Right cardiac atrium (tissue), 5 donors: Measurements from ENCODE around the gene ARMC10. TPM values are rescaled to one million over a fixed set of nuclear protein-coding genes. Genes with fewer than 3 reads are reported as not detected.

ENCODE experiments used
- ATAC-seq, 2 donors: fragments of 200-7000 bp; cut with Tn5 transposase; one replicate each; pipeline versions ENCODE4 v1.8.0 to v1.9.1; 2020; ENCODE audit warnings: moderate library complexity in 2 of 2, mild to moderate bottlenecking in 1 of 2
- DNase-seq, 3 donors: peaks; one replicate each; pipeline ENCODE4 v3.0.0-alpha.2; 2020
- H3K27ac ChIP-seq: one replicate; pipeline ENCODE4 v1.5.1; 2013; ENCODE audit warnings: mild to moderate bottlenecking, low read length, control low read depth, moderate library complexity
- H3K27me3 ChIP-seq: one replicate; pipeline ENCODE4 v1.6.1; 2013; ENCODE audit not compliant: control insufficient read depth, insufficient read depth
- H3K4me1 ChIP-seq: one replicate; pipeline ENCODE4 v1.6.1; 2013; ENCODE audit warnings: low read length; ENCODE audit not compliant: control insufficient read depth, insufficient read depth
- H3K4me3 ChIP-seq: one replicate; pipeline ENCODE4 v1.5.1; 2013; ENCODE audit warnings: low read length, control low read depth
- H3K9me3 ChIP-seq: one replicate; pipeline ENCODE4 v1.6.1; 2013; ENCODE audit warnings: low read length; ENCODE audit not compliant: control insufficient read depth
- WGBS: extraction: QIAGEN DNeasy Blood & Tissue Kit; methylation state at CpG from one replicate; pipeline ENCODE4 v1.1.7; 2013; 5-methylcytosine and 5-hydroxymethylcytosine counted together
- intact Hi-C, 4 donors: fragments of 100-400 bp; cut with DNase I; formaldehyde crosslinking; loops; one replicate each; pipeline versions ENCODE4 v1.11.0 to v1.14.0; 2022 to 2023
- polyA plus RNA-seq: library from polyadenylated mRNA; stranded (reverse); fragments of 200-250 nt; gene quantifications from one replicate; pipeline ENCODE4 v1.2.3, GENCODE V29; 2013
- total RNA-seq, 4 donors: library from RNA; stranded (reverse); fragmentation: NEBNext Ultra II Directional; extraction: Animal tissue kit (Norgen Biotek cat#: 25700); gene quantifications; one replicate each; pipeline ENCODE4 v1.2.1, GENCODE V29; 2021
- donor health status: healthy with polysubstance abuse.
- donor health status: DM: no; HTN: yes; CAD: no.
- donor health status: DM: no; HTN: no; CAD: no.
- donor health status: DM: no; HTN: yes; CAD: no; lungs with severe emphysema.
- donor health status: DM: yes; HTN: yes; CAD: no.

The ARMC10 gene
- total and polyA plus RNA-seq, 5 donors, result 14.7 to 23.8 (median 21.0) TPM

DNA sequence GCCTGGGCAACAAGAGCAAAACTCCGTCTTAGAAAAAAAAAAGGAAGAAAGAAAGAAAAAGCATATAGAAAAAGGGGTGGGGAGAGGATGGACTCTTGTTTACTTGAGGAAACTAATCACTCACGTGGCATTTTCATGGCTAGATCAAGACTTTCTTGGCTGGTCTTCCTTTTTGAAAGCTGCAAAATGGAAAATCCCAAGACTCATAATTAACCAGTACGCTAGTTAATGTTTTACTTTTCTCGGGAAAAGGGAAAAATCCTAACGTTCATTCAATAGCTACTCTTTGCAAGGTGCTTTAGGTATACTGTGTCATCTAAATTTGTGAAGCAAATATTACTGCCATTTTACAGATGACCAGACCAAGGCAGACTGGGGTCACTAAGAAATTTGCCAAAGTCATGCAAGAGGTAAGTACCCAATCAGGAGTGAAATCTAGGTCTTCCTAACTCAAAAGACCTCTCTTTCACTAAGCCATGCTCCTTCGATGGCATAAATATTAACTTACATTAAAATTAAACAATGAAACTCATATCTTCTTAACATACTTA, 49.6 kb downstream of the ARMC10 start:
- ATAC-seq (no peak), DNase-seq (no peak)
- Histone ChIP-seq H3K9me3 (no peaks in the 10 kb centered on the region), H3K4me1 (no peaks in the 10 kb centered on the region), H3K4me3 (no peak overlapping the region), H3K27ac (no peak overlapping the region), H3K27me3 (no peaks in the 10 kb centered on the region)
- WGBS, result 79% methylated on average over 6 of the region's 6 CpGs
- intact Hi-C loops, result no loop called here

DNA sequence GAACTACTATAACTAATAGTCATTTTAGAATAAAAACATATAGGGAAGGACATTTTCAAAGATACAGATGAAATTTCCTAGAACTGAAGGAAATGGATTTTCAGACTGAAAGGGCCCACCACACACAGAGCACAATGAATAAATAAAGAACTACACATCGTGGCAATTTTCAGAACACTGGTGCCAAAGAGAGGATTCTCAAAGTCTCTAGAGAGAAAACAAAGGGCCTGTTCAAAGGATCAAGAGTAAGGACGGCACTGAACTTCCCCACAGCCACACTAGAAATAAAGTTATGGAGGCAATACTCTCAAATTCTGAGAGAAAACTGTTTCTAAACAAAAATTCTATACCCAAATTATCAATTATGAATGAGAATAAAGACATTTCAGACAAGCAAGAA, 52.1 kb downstream of the ARMC10 start:
- Histone ChIP-seq H3K27me3 (no peaks in the 10 kb centered on the region), H3K4me1 (no peaks in the 10 kb centered on the region), H3K27ac (no peak overlapping the region), H3K4me3 (no peak overlapping the region), H3K9me3 (no peaks in the 10 kb centered on the region)
- ATAC-seq (no peak), DNase-seq (no peak)
- intact Hi-C loops, result no loop called here
- WGBS, result 85% methylated on average over 2 of the region's 2 CpGs

DNA sequence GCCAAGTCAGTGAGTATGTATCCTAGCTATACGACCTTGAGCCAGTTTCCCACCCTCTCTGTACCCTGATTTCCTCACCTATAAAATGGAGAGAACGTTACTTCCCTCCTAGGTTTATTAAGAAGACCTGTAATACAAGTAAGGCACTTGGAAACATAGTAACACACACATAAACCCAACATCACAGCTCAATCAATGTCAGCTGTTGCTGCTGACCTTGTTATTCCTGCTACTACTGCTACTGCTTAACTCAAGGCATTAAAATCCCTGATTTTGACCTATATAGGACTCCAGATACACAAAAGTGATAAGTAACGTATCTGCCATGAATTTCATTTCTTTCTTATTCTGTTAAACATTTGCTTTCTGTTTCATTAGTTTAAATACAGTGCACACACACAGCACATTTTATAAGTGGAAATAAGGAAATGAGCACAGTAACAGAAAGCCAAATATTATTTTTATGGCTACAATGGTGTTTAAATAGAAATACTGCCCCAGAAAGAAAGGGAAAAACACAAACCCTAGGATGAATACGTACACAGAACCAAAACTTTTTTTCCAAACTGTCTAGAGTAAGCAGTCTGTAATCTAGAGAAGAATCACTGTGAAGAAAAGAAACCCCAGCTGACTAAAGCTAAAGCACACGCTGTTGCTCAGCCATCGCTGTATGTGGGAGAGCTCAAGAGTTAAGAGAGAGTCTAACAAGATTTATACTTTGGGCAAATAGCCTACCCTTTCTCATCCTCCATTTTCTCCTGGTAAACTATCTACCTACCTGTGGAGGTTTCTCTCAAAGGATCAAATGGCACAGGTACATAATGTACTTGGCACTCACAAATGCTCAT, 55.0 kb downstream of the ARMC10 start:
- no peak for ATAC-seq
- intact Hi-C loops, result no loop called here
- no peak overlapping the region for H3K4me3 ChIP-seq
- no peak overlapping the region for H3K27ac ChIP-seq
- no peaks in the 10 kb centered on the region for H3K9me3 ChIP-seq
- DNase-seq, result no peak
- H3K4me1 ChIP-seq, result peaks cover 3% of the 10 kb centered on the region
- no peaks in the 10 kb centered on the region for H3K27me3 ChIP-seq
- 87% methylated on average over 6 of the region's 6 CpGs for WGBS

DNA sequence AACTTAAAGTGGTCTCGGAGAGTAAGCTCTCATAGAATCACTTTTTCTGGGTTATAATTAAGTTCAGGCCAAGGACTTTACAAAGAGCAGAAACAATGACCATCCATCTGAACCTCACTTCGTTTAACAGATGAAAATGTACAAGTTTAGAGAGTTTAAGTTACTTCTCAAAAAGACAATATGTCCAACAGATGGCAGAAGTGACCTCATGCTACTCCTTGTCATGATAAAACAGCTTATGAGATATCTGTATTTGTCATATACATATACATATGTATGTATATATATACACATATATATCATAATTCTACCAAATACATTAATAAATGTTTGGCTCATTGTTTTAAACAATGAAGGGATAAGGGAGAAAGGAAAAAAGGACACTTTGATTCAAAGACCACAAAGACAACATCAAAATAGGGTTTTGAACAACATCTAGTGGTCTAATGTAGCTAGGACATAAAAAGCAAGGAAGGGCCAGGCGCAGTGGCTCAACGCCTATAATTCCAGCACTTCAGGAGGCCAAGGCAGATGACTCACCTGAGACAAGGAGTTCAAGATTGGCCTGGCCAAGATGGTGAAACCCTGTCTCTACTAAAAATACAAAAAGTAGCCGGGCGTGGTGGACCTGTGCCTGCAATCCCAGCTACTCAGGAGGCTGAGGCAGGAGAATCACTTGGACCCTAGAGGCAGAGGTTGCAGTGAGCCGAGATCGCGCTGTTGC, 56.1 kb downstream of the ARMC10 start:
- no peaks in the 10 kb centered on the region for H3K9me3 ChIP-seq
- intact Hi-C loops, result no loop called here
- ATAC-seq (no peak), DNase-seq (no peak)
- H3K27ac ChIP-seq, result no peak overlapping the region
- no peak overlapping the region for H3K4me3 ChIP-seq
- peaks cover 3% of the 10 kb centered on the region for H3K4me1 ChIP-seq
- H3K27me3 ChIP-seq, result no peaks in the 10 kb centered on the region
- 80% methylated on average over 9 of the region's 9 CpGs for WGBS

DNA sequence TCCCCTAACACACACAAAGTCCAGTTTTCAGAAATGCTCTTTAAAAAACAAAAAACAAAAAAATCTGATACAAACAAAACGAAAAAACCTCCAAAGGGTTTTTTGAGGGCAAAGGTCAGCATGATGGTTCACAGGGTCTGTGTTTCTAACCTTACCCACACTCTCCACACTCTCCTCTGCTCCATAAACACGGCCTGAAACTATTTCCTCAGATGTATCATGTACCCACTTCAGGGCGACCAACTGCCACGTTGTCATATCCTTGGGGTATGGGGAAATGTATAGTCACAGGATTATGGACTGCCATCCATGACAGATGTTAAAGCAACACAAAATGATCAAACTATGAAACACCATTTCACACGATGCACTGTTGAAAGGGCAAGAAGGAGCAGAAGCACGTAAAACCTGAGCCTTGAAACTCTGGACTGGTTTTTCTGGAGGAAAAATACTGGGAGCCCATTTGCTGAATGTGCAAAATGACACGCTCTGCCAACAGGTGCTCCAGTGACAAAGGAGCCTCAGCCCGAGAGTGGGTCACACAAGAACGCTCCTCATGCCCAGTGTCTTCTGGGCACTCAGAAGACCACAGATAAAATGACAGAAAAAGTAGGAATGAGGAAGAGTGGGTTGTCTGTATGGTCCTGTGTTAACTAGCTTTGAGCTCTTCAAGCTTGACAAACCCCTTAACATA, 58.2 kb downstream of the ARMC10 start:
- no peak overlapping the region for H3K27ac ChIP-seq
- no peaks in the 10 kb centered on the region for H3K9me3 ChIP-seq
- no peak for ATAC-seq
- H3K4me1 ChIP-seq, result peaks cover 3% of the 10 kb centered on the region
- H3K27me3 ChIP-seq, result no peaks in the 10 kb centered on the region
- 75% methylated on average over 9 of the region's 9 CpGs for WGBS
- DNase-seq, result no peak
- H3K4me3 ChIP-seq, result no peak overlapping the region
- intact Hi-C loops, result no loop called here

DNA sequence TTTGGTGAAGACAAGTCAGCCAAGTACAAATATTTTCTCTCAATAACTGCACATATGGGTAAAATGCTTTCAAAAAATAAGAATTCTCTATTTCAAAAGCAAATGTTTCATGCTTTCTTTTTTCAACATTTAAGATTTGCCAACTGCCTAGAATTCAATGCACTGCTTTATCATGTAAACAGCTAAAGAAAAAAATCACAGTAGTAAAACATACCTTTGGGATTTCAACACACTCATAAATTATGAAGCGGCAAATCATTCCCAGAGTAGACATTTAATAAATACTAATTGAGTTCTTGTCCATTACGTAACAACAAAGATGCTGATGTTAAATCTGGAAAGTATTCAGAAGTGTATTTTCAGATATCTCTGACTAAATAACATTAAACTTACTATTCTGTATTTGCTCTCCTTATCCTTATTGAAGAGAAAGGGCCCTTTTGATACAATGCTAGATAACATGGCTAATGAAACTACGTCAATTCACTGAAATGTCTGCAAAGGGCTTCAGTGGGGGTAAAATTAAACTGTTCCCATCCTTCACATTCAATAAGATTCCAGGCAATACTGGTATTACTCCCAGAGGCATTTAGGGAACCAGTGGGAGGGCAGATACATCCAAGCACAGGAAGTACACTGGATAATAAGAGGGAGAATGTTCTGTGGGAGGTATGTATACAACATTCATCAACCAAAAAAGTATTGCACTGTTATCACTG, 60.1 kb downstream of the ARMC10 start:
- 64% methylated on average over 3 of the region's 3 CpGs for WGBS
- H3K9me3 ChIP-seq, result no peaks in the 10 kb centered on the region
- intact Hi-C loops, result no loop called here
- DNase-seq (no peak), ATAC-seq (no peak)
- H3K27me3 ChIP-seq, result no peaks in the 10 kb centered on the region
- no peak overlapping the region for H3K4me3 ChIP-seq
- peaks cover 3% of the 10 kb centered on the region for H3K4me1 ChIP-seq
- H3K27ac ChIP-seq, result no peak overlapping the region

DNA sequence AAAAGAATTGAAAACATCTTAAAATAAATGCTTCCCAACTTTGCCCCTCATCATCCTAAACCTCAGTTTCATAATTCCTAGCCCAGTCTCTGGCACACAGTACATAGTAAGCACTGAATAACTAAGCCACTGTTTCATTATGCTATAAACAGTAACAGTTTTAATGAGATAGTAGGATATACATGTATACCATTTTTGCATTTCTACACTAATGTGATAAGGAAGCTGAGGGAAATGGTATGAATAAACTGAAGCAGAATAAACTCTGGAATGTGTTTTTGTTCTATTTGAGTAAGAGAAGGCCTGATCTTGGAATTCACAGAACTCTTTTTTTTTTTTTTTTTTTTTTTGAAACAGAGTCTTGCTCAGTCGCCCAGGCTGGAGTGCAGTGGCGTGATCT, 65.1 kb downstream of the ARMC10 start:
- H3K27me3 ChIP-seq, result no peaks in the 10 kb centered on the region
- H3K9me3 ChIP-seq, result no peaks in the 10 kb centered on the region
- WGBS, result 94% methylated on average over 2 of the region's 2 CpGs
- H3K27ac ChIP-seq, result no peak overlapping the region
- DNase-seq (no peak), ATAC-seq (no peak)
- no peak overlapping the region for H3K4me3 ChIP-seq
- H3K4me1 ChIP-seq, result no peaks in the 10 kb centered on the region
- intact Hi-C loops, result no loop called here

DNA sequence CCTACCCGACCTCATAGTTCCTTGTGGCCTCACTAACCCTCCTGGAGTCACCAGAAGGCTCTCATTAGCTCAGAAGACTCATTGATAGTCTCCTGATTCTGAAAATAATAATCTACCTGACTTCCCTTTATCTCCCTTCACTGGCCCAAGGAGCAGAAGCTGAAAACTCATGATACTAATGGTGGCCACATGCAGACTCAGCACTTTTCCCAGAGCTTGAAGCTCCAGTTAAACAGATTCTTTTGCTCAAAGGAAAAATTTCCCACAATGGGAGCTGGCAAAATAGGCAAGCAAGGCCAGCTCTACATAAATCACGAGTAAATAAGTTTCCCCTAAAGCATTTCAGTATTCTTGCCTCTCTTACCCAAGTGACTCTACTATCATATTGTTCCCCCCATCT, 65.7 kb downstream of the ARMC10 start:
- H3K4me1 ChIP-seq, result no peaks in the 10 kb centered on the region
- H3K27ac ChIP-seq, result no peak overlapping the region
- H3K9me3 ChIP-seq, result no peaks in the 10 kb centered on the region
- ATAC-seq (no peak), DNase-seq (no peak)
- intact Hi-C loops, result no loop called here
- 92% methylated on average over 2 of the region's 2 CpGs for WGBS
- H3K4me3 ChIP-seq, result no peak overlapping the region
- no peaks in the 10 kb centered on the region for H3K27me3 ChIP-seq

DNA sequence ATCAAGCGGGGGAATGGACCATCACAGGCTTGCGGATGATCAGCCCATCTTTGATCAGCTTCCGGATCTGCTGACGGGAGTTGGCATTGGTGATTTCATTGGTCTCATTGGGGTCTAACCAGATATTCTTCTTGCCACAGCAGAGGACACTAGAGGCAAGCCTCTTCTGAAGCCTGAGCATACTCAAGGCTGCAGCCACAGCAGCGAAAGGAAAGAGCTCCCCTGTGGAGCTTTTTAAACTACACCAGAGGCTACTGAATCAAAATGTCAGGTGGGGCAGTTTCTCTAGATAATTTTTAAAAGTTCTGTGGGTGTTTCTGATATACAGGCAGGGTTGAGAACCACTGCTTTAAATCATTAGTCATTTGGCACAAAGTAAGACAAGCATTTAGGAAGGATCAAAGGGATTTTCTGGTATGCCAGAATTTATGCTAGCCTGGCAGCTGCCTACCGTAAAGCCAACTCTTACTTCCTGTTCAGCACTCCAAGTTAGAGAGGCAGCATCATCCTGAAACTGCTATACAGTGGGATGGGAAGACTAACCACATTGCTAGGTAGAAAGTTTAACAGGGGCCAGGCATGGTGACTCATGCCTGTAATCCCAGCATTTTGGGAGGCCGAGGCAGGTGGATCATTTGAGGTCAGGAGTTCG, 66.9 kb downstream of the ARMC10 start:
- H3K9me3 ChIP-seq, result no peaks in the 10 kb centered on the region
- no peak for DNase-seq
- H3K27ac ChIP-seq, result no peak overlapping the region
- no peak overlapping the region for H3K4me3 ChIP-seq
- no peak for ATAC-seq
- 95% methylated on average over 8 of the region's 8 CpGs for WGBS
- H3K27me3 ChIP-seq, result no peaks in the 10 kb centered on the region
- H3K4me1 ChIP-seq, result peaks cover 2% of the 10 kb centered on the region
- intact Hi-C loops, result no loop called here

DNA sequence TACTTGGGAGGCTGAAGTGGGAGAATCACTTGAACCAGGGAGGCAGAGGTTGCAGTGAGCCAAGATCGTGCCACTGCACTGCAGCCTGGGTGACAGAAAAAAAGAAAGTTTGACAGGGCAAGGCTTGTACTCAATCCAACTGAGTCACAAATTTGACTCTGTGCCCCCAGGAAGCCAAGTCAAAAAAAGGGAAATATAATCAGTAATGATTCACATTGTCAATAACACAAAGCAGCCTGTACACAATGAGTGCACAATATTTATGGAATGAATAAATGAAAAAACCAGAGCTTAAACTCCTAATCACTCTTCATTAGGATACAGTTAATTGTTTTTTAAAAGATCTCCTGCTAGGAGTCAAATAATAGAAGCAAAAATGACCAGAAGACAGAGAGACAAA, 67.6 kb downstream of the ARMC10 start:
- WGBS, result 90% methylated on average over 1 of the region's 1 CpG
- Histone ChIP-seq H3K27me3 (no peaks in the 10 kb centered on the region), H3K27ac (no peak overlapping the region), H3K4me1 (peaks cover 2% of the 10 kb centered on the region), H3K4me3 (no peak overlapping the region), H3K9me3 (no peaks in the 10 kb centered on the region)
- ATAC-seq (no peak), DNase-seq (no peak)
- intact Hi-C loops, result no loop called here
